Astrocyte (in vitro differentiated cells and primary cell): Measurements from ENCODE around the gene GDF2.

Experiments used
- CTCF ChIP-seq: IDR thresholded peaks from 2 replicates; pipeline ENCODE4 v1.5.1; 2011; ENCODE audit warnings: low read depth, mild to moderate bottlenecking, inconsistent platforms, low read length, moderate library complexity; ENCODE audit not compliant: insufficient read depth
- EZH2 ChIP-seq: IDR thresholded peaks from 2 replicates; pipeline ENCODE4 v1.6.1; 2012; ENCODE audit warnings: mild to moderate bottlenecking, low read length, inconsistent platforms; ENCODE audit not compliant: insufficient read depth

- TF ChIP-seq CTCF = no peak
- TF ChIP-seq EZH2 = no peak
Observed at GRCh38 chr10:47366181-47366631, 44.0 kb downstream of the GDF2 start.
